Kidney (tissue), 14 donors: ENCODE measurements around the gene ZG16. TPM values are rescaled to one million over a fixed set of nuclear protein-coding genes. Genes with fewer than 3 reads are reported as not detected.

Source experiments
- DNase-seq, 5 donors: peaks; one replicate each; pipeline ENCODE4 v3.0.0-alpha.2; 2013 to 2020
- FAIRE-seq: peaks from 2 replicates; lab custom pipeline; 2012; peaks lifted over from hg19 to GRCh38; lab: Jason Lieb, UNC
- H3K27ac ChIP-seq, 2 donors: one replicate each; pipeline ENCODE4 v1.7.0; 2013; ENCODE audit warnings: low read depth in 2 of 2, low read length in 2 of 2, inconsistent platforms in 1 of 2
- H3K27me3 ChIP-seq: one replicate; pipeline ENCODE4 v1.7.1; 2013; ENCODE audit warnings: low read length, inconsistent platforms; ENCODE audit not compliant: control insufficient read depth, insufficient read depth
- H3K36me3 ChIP-seq, 3 donors: one replicate each; pipeline versions ENCODE4 v1.7.0 to v1.7.1; 2013; ENCODE audit warnings: low read length in 3 of 3, control low read depth in 1 of 3, inconsistent platforms in 1 of 3; ENCODE audit not compliant: insufficient read depth in 3 of 3, control insufficient read depth in 2 of 3
- H3K4me1 ChIP-seq, 3 donors: one replicate each; pipeline versions ENCODE4 v1.7.0 to v1.7.1; 2013; ENCODE audit warnings: low read length in 3 of 3, inconsistent platforms in 1 of 3, low read depth in 1 of 3; ENCODE audit not compliant: control insufficient read depth in 2 of 3, insufficient read depth in 2 of 3
- H3K4me3 ChIP-seq, 3 donors: one replicate each; pipeline versions ENCODE4 v1.7.0 to v1.8.1; 2013; ENCODE audit warnings: low read length in 3 of 3, control low read depth in 1 of 3, inconsistent platforms in 1 of 3
- H3K9ac ChIP-seq, 3 donors: one replicate each; pipeline versions ENCODE4 v1.7.0 to v1.7.1; 2013; ENCODE audit warnings: low read length in 3 of 3, control low read depth in 1 of 3, inconsistent platforms in 1 of 3
- H3K9me3 ChIP-seq, 3 donors: one replicate each; pipeline versions ENCODE4 v1.7.0 to v1.7.1; 2013; ENCODE audit warnings: low read length in 3 of 3, control low read depth in 1 of 3, inconsistent platforms in 1 of 3; ENCODE audit not compliant: control insufficient read depth in 2 of 3, insufficient read depth in 1 of 3
- intact Hi-C: fragments of 100-400 bp; cut with DNase I; formaldehyde crosslinking; loops from one replicate; pipeline ENCODE4 v1.11.1; 2022
- polyA plus RNA-seq: library from polyadenylated mRNA; stranded (reverse); fragments of 350-450 nt; fragmentation: Illumina TruSeq; extraction: RNeasy Lipid Tissue Mini Kit (QIAGEN cat#74804); gene quantifications from one replicate; pipeline ENCODE4 v1.2.3, GENCODE V29; 2014; ENCODE audit warnings: low read depth, low replicate concordance; ENCODE audit not compliant: insufficient read depth
- total RNA-seq: library from RNA; stranded (reverse); fragmentation: NEBNext Ultra II Directional; extraction: Animal tissue kit (Norgen Biotek cat#: 25700); gene quantifications from one replicate; pipeline ENCODE4 v1.2.1, GENCODE V29; 2021
- TF ChIP-seq, protein P1 (sequence below): IDR thresholded peaks from 3 replicates; pipeline ENCODE4 v1.5.1; 2012; ENCODE audit warnings: mild to moderate bottlenecking, moderate library complexity, borderline replicate concordance; ENCODE audit not compliant: insufficient read depth; ENCODE audit errors: extremely low read depth
- donor health status: control.
- donor health status: control.
- donor health status: control.
- donor health status: control.
- donor health status: control.
- donor health status: DM: yes; HTN: yes; CAD: no.
- donor health status: Normal renal cell carcinoma (clear cell type).

Gene ZG16
- total and polyA plus RNA-seq, 2 donors from 2014 or later = not detected

DNA sequence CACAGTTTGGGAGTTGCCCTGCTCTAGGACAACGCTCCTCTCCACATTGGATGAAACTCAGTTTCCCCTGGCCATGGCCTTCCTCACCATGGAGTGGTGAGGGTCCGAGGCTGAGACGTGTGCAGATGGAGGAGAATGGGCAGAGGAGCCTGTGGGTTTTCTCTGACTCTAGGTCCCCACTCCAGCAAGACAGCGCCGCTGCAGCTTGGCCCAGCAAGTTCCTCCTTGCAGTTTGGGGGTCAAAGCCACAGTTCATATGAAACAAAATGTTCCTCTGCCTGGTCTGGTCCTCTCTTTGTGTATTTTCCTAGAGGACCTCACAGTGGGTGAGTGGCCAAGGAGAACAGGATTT, 34.6 kb upstream of the ZG16 start:
- intact Hi-C loops = no loop called here
- no peaks in the 10 kb centered on the region for H3K36me3 ChIP-seq
- peaks cover 0 to 2% (median 0%) of the 10 kb centered on the region in 3 donors for H3K9me3 ChIP-seq
- no peaks in the 10 kb centered on the region for H3K4me1 ChIP-seq
- DNase-seq = no peak
- no peak for FAIRE-seq
- H3K27me3 ChIP-seq = no peaks in the 10 kb centered on the region
- TF ChIP-seq, protein P1, sequence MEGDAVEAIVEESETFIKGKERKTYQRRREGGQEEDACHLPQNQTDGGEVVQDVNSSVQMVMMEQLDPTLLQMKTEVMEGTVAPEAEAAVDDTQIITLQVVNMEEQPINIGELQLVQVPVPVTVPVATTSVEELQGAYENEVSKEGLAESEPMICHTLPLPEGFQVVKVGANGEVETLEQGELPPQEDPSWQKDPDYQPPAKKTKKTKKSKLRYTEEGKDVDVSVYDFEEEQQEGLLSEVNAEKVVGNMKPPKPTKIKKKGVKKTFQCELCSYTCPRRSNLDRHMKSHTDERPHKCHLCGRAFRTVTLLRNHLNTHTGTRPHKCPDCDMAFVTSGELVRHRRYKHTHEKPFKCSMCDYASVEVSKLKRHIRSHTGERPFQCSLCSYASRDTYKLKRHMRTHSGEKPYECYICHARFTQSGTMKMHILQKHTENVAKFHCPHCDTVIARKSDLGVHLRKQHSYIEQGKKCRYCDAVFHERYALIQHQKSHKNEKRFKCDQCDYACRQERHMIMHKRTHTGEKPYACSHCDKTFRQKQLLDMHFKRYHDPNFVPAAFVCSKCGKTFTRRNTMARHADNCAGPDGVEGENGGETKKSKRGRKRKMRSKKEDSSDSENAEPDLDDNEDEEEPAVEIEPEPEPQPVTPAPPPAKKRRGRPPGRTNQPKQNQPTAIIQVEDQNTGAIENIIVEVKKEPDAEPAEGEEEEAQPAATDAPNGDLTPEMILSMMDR = no peak
- no peak overlapping the region for H3K4me3 ChIP-seq
- H3K9ac ChIP-seq = no peak overlapping the region
- no peak overlapping the region for H3K27ac ChIP-seq

DNA sequence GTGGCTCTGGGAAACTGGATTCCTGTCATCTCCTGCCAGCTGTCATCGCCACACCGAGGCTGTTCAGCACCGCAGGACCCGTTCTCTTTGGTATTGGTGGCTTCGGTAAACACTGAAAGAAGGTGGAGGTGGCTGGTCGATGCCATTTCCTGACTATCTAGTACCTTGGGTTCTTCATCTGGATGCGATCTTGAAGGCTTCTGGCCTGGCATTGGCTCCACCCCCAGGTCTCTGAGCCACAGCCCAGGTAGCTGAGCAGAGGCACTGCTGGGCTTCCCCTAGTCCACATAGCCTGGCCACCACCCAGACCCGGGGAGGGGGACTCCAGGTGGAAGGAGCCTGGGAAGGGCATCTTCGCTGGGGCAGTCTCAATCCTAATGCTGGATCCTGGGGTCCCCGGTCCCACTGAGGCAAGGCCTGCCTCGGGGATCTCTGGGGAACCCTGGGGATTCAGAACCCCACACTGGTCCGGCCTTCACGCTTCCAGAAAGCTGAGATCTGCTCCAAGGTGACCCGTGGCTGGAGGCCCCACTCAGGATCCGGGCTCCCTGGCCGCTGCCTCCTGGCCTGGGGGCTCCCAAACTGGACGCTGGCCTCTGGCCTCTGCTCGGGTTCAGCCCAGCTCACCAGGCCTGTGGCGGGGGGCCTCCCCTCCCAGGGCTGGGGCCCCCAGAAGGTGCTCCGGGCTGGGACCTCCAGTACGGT, 34.1 kb upstream of the ZG16 start:
- no peaks in the 10 kb centered on the region for H3K36me3 ChIP-seq
- no peak overlapping the region for H3K4me3 ChIP-seq
- DNase-seq (no peak), FAIRE-seq (no peak)
- no peak overlapping the region for H3K27ac ChIP-seq
- H3K9me3 ChIP-seq = no peaks in the 10 kb centered on the region
- intact Hi-C loops = no loop called here
- no peaks in the 10 kb centered on the region for H3K4me1 ChIP-seq
- no peak overlapping the region for H3K9ac ChIP-seq
- H3K27me3 ChIP-seq = no peaks in the 10 kb centered on the region
- TF ChIP-seq, protein P1 = no peak

DNA sequence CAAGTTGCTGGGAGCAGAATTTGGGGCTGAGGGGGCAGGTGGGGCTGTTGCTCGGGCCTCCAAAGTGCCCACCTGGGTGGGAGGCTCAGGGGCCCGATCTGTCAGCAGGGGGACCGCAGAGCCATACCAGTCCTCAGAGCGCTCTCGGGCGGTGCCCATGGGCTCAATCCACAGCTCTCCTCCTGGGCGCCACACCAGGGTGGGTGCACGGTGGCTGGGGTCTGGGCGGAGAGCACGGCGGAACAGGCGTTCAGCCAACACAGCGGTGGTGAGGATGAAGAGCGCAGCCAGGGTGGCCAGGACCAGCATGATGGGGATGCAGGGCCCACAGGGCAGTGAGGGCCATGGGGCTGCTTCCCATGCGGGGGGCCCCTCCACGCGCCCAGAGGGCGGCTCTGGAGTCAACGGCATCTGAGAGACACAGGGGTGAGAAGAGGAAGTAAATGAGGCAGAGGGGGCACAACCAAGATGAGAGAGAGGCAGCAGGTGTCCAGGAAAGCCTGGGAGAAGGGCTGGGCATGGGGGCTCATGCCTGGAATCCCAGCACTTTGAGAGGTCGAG, 33.4 kb upstream of the ZG16 start:
- peak in 1 of 5 donors; percentile 68 for DNase-seq
- no peak overlapping the region for H3K4me3 ChIP-seq
- intact Hi-C loops = no loop called here
- no peaks in the 10 kb centered on the region for H3K9me3 ChIP-seq
- no peaks in the 10 kb centered on the region for H3K27me3 ChIP-seq
- no peak overlapping the region for H3K27ac ChIP-seq
- H3K4me1 ChIP-seq = no peaks in the 10 kb centered on the region
- FAIRE-seq = no peak
- H3K9ac ChIP-seq = no peak overlapping the region
- TF ChIP-seq, protein P1 = no peak
- H3K36me3 ChIP-seq = no peaks in the 10 kb centered on the region
